NCI-H2081 (cell line): Measurements from ENCODE around the gene NRN1L.

ENCODE experiments used
- DNase-seq, 2 experiments: peaks; one replicate each; lab custom pipeline; 2025; lab: John Stamatoyannopoulos, UW

NRN1L gene

DNA sequence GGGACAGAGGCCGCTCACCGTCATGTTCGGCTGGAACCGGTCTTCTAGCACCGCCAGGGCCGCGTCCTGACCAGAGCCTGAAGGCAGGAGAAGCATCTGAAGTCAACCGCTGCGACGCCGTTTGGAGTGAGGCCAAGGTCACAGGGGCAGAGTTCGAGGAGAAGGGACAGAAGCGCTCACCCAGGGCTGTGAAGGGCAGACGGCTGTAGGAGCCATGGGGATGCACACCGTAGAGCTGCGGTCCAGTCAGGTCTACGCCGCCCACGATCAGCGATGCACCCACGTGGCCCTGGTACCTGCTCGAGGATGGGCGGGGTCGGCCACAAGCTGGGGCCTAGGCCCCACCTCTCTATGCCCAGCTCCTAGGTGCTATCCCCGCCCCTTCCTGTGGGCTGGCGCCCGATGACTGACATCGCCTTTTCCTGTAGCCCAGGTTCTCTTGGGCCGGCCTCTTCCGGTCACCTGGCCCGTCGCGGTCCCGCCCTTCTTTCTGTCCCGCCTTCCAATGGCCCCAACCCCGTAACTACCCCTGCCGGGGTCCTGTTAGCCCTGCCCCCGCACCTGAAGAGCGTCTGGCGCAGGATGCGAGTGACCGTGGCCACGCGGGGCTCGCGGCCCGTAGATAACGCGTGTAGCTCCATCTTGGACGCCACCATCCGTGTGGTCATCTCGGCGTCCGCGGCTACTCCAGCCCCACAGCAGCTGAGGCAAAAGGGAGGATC, 50.9 kb downstream of the NRN1L start:
- peak; percentile 94 to 96 for DNase-seq
